HG03280 (cell line): Measurements from ENCODE around the gene TAF1C.

Source experiments
- ATAC-seq: cut with Tn5 transposase; IDR thresholded peaks from one replicate; pipeline ENCODE4 v1.9.1; 2021; ENCODE audit warnings: mild to moderate bottlenecking, moderate library complexity; ENCODE audit not compliant: unreplicated experiment

Gene TAF1C

GRCh38 chr16:84136331-84137125, 50.3 kb downstream of the TAF1C start:
- no peak for ATAC-seq

DNA sequence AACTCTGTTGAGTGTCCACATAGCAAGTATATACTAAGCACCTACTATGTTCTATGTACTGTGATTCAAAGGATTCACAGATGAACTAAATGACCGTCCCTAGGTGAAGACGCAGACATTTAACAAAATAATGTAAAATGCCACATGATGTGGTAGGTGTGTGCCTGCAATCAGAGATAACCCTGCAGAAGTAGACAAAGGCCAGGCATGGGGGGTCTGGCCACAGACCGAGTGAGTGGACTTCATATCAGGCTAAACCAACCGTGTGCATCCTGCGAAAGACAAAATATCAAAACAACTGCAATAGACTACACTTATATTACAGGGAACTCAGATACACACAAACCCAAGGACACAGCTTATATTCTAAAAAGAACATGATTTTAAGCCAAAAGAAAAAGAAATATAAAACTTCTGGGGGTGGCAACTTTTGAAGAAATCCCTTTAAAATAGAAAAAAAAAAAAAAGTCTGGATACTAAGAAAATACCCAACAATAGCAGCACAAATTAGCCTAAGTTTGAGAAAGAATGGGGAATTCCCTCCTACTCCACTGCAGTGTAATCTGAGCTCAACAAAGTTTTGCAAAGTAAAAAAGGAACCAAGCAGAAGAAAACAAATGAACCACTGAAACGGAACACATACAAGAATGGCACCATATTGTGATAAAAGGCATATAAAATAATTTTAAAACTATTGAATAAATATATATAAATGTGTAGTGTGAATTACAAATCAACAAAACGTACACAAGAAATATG, 54.2 kb downstream of the TAF1C start:
- ATAC-seq = no peak

DNA sequence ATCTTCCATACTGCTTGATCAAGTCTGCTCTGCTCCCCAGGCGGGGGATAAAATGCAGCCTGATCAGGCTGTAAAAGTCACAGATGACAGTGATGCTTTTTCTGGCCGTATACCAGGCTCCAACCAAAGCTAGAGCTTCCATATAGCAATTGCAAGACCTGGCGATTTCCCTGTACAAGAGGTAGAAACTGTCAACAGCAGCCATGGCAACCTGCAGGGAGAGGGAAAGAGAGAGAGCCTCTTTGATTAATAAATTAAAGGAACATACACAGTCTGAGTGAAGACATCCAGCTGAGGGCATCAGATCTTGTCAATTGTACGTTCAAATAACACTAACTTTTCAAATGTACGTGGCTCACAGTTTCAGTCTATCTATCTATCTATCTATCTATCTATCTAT, 55.7 kb downstream of the TAF1C start:
- ATAC-seq = no peak
